SK-N-SH treated with all-trans-retinoic acid at 6 μM for 48 hours (cell line): ENCODE results near the gene LRCH3.

Experiments
- ARNTL ChIP-seq: fragments of 450-650 bp; formaldehyde crosslinking; IDR thresholded peaks from 2 replicates; pipeline ENCODE4 v1.5.0; 2020; ENCODE audit warnings: low read depth, mild to moderate bottlenecking, moderate library complexity, borderline replicate concordance
- CREB5 ChIP-seq: fragments of 250-450 bp; sonication (Bioruptor Pico); IDR thresholded peaks from 2 replicates; pipeline ENCODE4 v1.5.1; 2020; ENCODE audit warnings: low read depth, mild to moderate bottlenecking, moderate library complexity
- CSRNP3 ChIP-seq: fragments of 250-450 bp; sonication (Bioruptor Pico); IDR thresholded peaks from 2 replicates; pipeline ENCODE4 v1.5.1; 2021; ENCODE audit warnings: mild to moderate bottlenecking, moderate library complexity
- GLIS3 ChIP-seq: fragments of 250-450 bp; sonication (Bioruptor Pico); IDR thresholded peaks from 2 replicates; pipeline ENCODE4 v1.5.0; 2020; ENCODE audit warnings: mild to moderate bottlenecking, moderate library complexity
- ISL1 ChIP-seq: fragments of 250-450 bp; sonication (Bioruptor Pico); IDR thresholded peaks from 2 replicates; pipeline ENCODE4 v2.1.2; 2022; ENCODE audit warnings: mild to moderate bottlenecking, moderate library complexity
- TCF4 ChIP-seq: fragments of 250-450 bp; sonication (Bioruptor Pico); IDR thresholded peaks from 2 replicates; pipeline ENCODE4 v1.8.0; 2021; ENCODE audit warnings: mild to moderate bottlenecking, moderate library complexity, borderline replicate concordance
- ZFP30 ChIP-seq: fragments of 450-650 bp; formaldehyde crosslinking; IDR thresholded peaks from 2 replicates; pipeline ENCODE4 v1.5.0; 2022; ENCODE audit warnings: mild to moderate bottlenecking, moderate library complexity
- ZNF565 ChIP-seq: fragments of 450-650 bp; formaldehyde crosslinking; conservative IDR thresholded peaks from 2 replicates; pipeline ENCODE4 v1.5.0; 2020; ENCODE audit warnings: low read depth, mild to moderate bottlenecking, moderate library complexity
- ZNF8 ChIP-seq: fragments of 450-650 bp; formaldehyde crosslinking; IDR thresholded peaks from 2 replicates; pipeline ENCODE4 v1.5.0; 2020; ENCODE audit warnings: mild to moderate bottlenecking, moderate library complexity
- TF ChIP-seq, protein P1 (sequence below): fragments of 250-450 bp; sonication (Bioruptor Pico); IDR thresholded peaks from 2 replicates; pipeline ENCODE4 v1.5.0; 2020; ENCODE audit warnings: mild to moderate bottlenecking, moderate library complexity
- TF ChIP-seq, protein P2 (sequence below): fragments of 250-450 bp; sonication (Bioruptor Pico); IDR thresholded peaks from 2 replicates; pipeline ENCODE4 v1.8.0; 2020; ENCODE audit warnings: mild to moderate bottlenecking, moderate library complexity, borderline replicate concordance

DNA sequence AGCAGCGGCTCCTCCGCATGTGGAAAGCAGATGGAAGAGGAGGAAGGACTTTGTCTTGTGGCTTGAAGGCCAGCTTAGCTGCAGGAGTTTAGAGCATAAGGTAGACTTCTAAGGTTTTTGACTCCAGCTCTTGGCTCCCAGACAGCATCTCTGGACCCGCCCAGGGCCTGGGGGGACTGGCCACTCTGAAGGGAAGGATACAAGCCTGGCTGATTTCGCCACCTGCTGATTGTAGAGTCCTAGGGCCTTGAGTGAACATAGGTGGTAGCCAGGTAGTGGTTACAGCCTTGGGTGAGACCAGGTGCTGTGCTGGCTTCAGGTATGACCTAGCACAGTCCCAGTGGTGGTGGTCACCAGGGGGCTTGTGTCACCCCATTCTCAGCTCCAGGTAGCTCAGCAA is 110.6 kb downstream of the LRCH3 start:
- TF ChIP-seq, protein P1, sequence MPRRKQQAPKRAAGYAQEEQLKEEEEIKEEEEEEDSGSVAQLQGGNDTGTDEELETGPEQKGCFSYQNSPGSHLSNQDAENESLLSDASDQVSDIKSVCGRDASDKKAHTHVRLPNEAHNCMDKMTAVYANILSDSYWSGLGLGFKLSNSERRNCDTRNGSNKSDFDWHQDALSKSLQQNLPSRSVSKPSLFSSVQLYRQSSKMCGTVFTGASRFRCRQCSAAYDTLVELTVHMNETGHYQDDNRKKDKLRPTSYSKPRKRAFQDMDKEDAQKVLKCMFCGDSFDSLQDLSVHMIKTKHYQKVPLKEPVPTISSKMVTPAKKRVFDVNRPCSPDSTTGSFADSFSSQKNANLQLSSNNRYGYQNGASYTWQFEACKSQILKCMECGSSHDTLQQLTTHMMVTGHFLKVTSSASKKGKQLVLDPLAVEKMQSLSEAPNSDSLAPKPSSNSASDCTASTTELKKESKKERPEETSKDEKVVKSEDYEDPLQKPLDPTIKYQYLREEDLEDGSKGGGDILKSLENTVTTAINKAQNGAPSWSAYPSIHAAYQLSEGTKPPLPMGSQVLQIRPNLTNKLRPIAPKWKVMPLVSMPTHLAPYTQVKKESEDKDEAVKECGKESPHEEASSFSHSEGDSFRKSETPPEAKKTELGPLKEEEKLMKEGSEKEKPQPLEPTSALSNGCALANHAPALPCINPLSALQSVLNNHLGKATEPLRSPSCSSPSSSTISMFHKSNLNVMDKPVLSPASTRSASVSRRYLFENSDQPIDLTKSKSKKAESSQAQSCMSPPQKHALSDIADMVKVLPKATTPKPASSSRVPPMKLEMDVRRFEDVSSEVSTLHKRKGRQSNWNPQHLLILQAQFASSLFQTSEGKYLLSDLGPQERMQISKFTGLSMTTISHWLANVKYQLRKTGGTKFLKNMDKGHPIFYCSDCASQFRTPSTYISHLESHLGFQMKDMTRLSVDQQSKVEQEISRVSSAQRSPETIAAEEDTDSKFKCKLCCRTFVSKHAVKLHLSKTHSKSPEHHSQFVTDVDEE (CRISPR knock-in tag): no peak
- TF ChIP-seq GLIS3: no peak
- no peak for TF ChIP-seq CSRNP3 (CRISPR knock-in tag)
- TF ChIP-seq, protein P2, sequence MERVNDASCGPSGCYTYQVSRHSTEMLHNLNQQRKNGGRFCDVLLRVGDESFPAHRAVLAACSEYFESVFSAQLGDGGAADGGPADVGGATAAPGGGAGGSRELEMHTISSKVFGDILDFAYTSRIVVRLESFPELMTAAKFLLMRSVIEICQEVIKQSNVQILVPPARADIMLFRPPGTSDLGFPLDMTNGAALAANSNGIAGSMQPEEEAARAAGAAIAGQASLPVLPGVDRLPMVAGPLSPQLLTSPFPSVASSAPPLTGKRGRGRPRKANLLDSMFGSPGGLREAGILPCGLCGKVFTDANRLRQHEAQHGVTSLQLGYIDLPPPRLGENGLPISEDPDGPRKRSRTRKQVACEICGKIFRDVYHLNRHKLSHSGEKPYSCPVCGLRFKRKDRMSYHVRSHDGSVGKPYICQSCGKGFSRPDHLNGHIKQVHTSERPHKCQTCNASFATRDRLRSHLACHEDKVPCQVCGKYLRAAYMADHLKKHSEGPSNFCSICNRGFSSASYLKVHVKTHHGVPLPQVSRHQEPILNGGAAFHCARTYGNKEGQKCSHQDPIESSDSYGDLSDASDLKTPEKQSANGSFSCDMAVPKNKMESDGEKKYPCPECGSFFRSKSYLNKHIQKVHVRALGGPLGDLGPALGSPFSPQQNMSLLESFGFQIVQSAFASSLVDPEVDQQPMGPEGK (CRISPR knock-in tag): no peak
- TF ChIP-seq ZNF565 (CRISPR knock-in tag): no peak
- TF ChIP-seq TCF4: no peak
- TF ChIP-seq CREB5 (CRISPR knock-in tag): no peak
- TF ChIP-seq ISL1: no peak
- no peak for TF ChIP-seq ARNTL (CRISPR knock-in tag)
- TF ChIP-seq ZFP30 (CRISPR knock-in tag): no peak
- TF ChIP-seq ZNF8: no peak
